GM20000 (cell line): ENCODE measurements around the gene B4GALT4.
"Not testable (repeated sequence)": the region's sequence is repeated elsewhere in the genome, so short reads cannot be mapped to it uniquely, and the experiment has no call there.

Experiments
- DNase-seq: peaks from one replicate; pipeline ENCODE4 v3.0.0; 2012; ENCODE audit warnings: low spot score
- CTCF ChIP-seq: IDR thresholded peaks from 2 replicates; pipeline ENCODE4 v1.5.1; 2012; ENCODE audit warnings: mild to moderate bottlenecking, control low read depth; ENCODE audit errors: extremely low read depth, missing control alignments

B4GALT4 gene

GRCh38 chr3:119240591-119241434, at the start of gene B4GALT4:
Gene B4GALT4, minus strand, starts transcription at chr3:119240878. Its CDS starts 10,779 bp downstream, at chr3:119230099.
- DNase-seq = peak; percentile 94
- TF ChIP-seq CTCF = no peak

DNA sequence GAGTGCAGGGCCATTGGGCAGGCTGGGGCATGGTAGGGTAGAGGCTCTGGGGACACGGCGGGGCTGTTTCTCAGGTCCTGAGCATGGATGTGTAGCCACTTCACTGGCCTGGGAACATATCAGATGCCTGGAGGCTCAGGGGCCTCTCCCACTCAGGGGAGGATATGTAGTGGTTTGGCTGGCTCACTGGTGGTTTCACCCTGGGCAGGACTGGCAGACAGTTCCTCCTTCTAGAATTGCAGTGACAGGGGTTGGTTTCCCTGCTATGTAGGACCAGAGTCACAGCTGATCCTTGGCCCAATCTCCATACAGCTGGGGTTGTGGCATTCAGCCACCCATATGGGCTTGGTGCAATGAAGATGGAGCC, 48.7 kb upstream of the B4GALT4 start:
- no peak for TF ChIP-seq CTCF
- DNase-seq = no peak

- TF ChIP-seq CTCF = no peak
- no peak for DNase-seq
Observed at GRCh38 chr3:119288669-119289403, 48.2 kb upstream of the B4GALT4 start.

DNA sequence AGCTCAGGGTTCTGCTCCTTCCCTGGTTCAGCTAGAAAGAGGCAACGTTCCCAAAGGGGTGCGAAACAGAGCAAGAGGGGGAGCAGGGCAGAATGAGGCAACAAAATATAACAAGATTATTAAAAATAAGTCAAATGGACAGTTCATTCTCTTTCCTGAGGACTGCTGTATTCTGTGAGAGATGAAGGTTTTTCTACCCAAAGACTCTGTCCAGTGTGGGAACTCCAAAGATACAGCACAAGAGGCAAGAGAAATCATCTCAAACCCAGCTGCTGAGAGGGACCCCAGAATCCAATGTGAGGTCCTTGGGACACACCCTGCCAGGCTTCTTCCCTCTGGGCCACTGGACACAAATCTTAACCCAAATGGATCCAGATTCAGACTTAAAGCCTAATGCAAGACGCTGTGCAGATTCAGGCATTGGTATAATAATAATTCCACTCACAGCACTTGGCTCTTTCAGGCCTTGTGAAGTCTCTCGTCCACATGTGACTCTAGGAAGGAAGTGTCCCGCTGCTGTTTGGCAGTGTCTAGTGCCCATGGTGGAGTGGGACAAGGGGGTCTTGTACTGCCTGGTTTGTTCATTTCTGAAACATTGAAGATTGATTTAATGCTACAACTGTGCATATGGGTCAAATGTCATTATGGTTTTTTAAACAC, 39.0 kb upstream of the B4GALT4 start:
- DNase-seq = no peak
- TF ChIP-seq CTCF = no peak

DNA sequence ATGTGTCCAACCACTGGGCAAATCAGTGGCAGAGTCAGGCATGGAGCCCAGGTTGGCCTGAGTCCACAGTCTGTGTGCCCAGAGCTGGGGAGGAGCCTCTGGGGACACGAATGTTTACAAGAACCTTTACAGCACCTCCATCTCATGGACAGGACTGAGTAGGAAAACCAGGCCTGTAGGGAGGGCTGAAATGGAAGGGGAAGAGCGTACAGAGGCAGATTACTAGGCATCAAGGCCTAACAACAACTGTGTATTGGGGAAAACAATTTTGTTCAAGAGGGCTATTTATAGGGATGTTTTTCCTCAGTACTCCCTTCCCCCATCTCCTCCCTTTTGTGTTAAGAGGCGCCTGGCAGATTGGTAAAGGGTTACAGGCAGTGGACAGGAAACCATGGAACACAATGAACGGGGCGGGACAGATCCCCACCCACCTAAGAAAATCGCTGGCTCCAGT, 38.5 kb upstream of the B4GALT4 start:
- no peak for DNase-seq
- TF ChIP-seq CTCF = no peak

- DNase-seq = no peak
- TF ChIP-seq CTCF = no peak
Observed at GRCh38 chr3:119276680-119277079, 36.0 kb upstream of the B4GALT4 start.

DNA sequence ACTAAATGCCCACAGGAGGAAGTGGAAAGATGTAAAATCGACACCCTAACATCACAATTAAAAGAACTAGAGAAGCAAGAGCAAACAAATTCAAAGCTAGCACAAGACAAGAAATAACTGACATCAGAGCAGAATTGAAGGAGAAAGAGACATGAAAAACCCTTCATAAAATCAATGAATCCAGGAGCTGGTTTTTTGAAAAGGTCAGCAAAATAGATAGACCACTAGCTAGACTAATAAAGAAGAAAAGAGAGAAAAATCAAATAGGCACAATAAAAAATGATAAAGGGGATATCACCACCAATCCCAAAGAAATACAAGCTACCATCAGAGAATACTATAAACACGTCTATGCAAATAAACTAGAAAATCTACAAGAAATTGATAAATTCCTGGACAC, 29.5 kb upstream of the B4GALT4 start:
- not testable (repeated sequence) for DNase-seq
